ENCODE data around the gene DMAC2. TPM values are rescaled to one million over a fixed set of nuclear protein-coding genes. Genes with fewer than 3 reads are reported as not detected.

The DMAC2 gene
- total and polyA plus RNA-seq, 2 donors (not counting 3 experiments of a cell fraction or from before 2014, with no cell fraction given): 65.4 to 137 TPM

- DNase-seq (ENCODE audit: low read depth, low spot score) (no peak), FAIRE-seq (no peak)
- Histone ChIP-seq H3K4me2 (ENCODE audit: insufficient read depth, low read length) (no peak overlapping the region), H4K20me1 (replicated peaks; ENCODE audit: control insufficient read depth, extremely low read depth, insufficient read depth, low read length) (no peaks in the 10 kb centered on the region), H2AFZ (ENCODE audit: low read depth, low read length) (no peak overlapping the region), H3K27me3 (ENCODE audit: control insufficient read depth in 2 of 2, insufficient read depth in 2 of 2, low read length in 2 of 2) (no peaks in the 10 kb centered on the region), H3K4me3 (replicated peaks in 1 of 3; ENCODE audit: insufficient read depth in 1 of 3, low read depth in 1 of 3, low read length in 3 of 3) (no peak overlapping the region), H3K4me1 (ENCODE audit: control insufficient read depth, extremely low read depth, insufficient read depth, low read length) (peaks cover 8% of the 10 kb centered on the region), H3K9me3 (replicated peaks; ENCODE audit: control insufficient read depth, insufficient read depth, low read length) (no peaks in the 10 kb centered on the region), H3K9me1 (replicated peaks; ENCODE audit: control insufficient read depth, extremely low read depth, insufficient read depth, low read length) (no peaks in the 10 kb centered on the region), H3K9ac (replicated peaks; ENCODE audit: extremely low read depth, insufficient read depth, low read length) (no peak overlapping the region), H3K27ac (ENCODE audit: insufficient read depth, low read depth, low read length) (no peak overlapping the region), H3K79me2 (ENCODE audit: control insufficient read depth, insufficient read depth, low read length) (peaks cover 5% of the 10 kb centered on the region), H3K36me3 (ENCODE audit: control insufficient read depth in 2 of 2, extremely low read depth in 1 of 2, insufficient read depth in 2 of 2, low read length in 2 of 2) (peaks cover 0 to 37% of the 10 kb centered on the region in 2 experiments)
- no TSS peak for BruUV-seq (replicated peaks)
- dilution Hi-C loops (cut with MboI; ENCODE audit: extremely low pct_ligation_motif_present, low sequenced_read_pairs): no loop called here
- ChIA-PET CTCF (no interaction called here), POLR2A (no interaction called here)
- intact Hi-C loops (cut with micrococcal nuclease): no loop called here
- TF ChIP-seq POLR2AphosphoS5 (IDR thresholded peaks at IDR 0.05; ENCODE audit: insufficient read depth, low read depth, low read length): no peak
- no peak for TF ChIP-seq JUN (IDR thresholded peaks at IDR 0.05; ENCODE audit: borderline replicate concordance, insufficient read depth, insufficient read length, low read depth)
- TF ChIP-seq POLR2A (IDR thresholded peaks at IDR 0.05; ENCODE audit: low read depth, low read length): no peak
- no peak for TF ChIP-seq MYC (IDR thresholded peaks at IDR 0.05; ENCODE audit: low read depth, low read length)
- TF ChIP-seq EZH2 (IDR thresholded peaks at IDR 0.05; ENCODE audit: borderline replicate concordance, low read depth, low read length, severe bottlenecking): no peak
- no peak for TF ChIP-seq FOS (IDR thresholded peaks at IDR 0.05; ENCODE audit: borderline replicate concordance, insufficient read depth, low read length)
- TF ChIP-seq GATA2 (IDR thresholded peaks at IDR 0.05; ENCODE audit: insufficient read depth, insufficient read length, low read depth, low read length): no peak
- TF ChIP-seq, protein P1, sequence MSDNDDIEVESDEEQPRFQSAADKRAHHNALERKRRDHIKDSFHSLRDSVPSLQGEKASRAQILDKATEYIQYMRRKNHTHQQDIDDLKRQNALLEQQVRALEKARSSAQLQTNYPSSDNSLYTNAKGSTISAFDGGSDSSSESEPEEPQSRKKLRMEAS (IDR thresholded peaks at IDR 0.05; ENCODE audit: insufficient read depth, insufficient read length): no peak
- TF ChIP-seq, protein P2, sequence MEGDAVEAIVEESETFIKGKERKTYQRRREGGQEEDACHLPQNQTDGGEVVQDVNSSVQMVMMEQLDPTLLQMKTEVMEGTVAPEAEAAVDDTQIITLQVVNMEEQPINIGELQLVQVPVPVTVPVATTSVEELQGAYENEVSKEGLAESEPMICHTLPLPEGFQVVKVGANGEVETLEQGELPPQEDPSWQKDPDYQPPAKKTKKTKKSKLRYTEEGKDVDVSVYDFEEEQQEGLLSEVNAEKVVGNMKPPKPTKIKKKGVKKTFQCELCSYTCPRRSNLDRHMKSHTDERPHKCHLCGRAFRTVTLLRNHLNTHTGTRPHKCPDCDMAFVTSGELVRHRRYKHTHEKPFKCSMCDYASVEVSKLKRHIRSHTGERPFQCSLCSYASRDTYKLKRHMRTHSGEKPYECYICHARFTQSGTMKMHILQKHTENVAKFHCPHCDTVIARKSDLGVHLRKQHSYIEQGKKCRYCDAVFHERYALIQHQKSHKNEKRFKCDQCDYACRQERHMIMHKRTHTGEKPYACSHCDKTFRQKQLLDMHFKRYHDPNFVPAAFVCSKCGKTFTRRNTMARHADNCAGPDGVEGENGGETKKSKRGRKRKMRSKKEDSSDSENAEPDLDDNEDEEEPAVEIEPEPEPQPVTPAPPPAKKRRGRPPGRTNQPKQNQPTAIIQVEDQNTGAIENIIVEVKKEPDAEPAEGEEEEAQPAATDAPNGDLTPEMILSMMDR (IDR thresholded peaks at IDR 0.05; ENCODE audit: extremely low read depth in 1 of 2, insufficient read depth in 1 of 2, low read depth in 1 of 2, low read length in 2 of 2): no peak
These were observed 17.7 kb downstream of the DMAC2 start for GRCh38 chr19:41421973-41422372.

All from endothelial cell of umbilical vein (primary cell).